WI38 (cell line): Measurements from ENCODE around the gene OR2V2.

Experiments
- H3K4me3 ChIP-seq: 2 replicates; pipeline ENCODE4 v1.5.1; 2011; ENCODE audit warnings: low read depth, mild to moderate bottlenecking, control low read depth, low read length
- TF ChIP-seq, protein P1 (sequence below): IDR thresholded peaks from 2 replicates; pipeline ENCODE4 v1.5.1; 2012; ENCODE audit warnings: low read depth, mild to moderate bottlenecking, control low read depth, low read length

The OR2V2 gene

DNA sequence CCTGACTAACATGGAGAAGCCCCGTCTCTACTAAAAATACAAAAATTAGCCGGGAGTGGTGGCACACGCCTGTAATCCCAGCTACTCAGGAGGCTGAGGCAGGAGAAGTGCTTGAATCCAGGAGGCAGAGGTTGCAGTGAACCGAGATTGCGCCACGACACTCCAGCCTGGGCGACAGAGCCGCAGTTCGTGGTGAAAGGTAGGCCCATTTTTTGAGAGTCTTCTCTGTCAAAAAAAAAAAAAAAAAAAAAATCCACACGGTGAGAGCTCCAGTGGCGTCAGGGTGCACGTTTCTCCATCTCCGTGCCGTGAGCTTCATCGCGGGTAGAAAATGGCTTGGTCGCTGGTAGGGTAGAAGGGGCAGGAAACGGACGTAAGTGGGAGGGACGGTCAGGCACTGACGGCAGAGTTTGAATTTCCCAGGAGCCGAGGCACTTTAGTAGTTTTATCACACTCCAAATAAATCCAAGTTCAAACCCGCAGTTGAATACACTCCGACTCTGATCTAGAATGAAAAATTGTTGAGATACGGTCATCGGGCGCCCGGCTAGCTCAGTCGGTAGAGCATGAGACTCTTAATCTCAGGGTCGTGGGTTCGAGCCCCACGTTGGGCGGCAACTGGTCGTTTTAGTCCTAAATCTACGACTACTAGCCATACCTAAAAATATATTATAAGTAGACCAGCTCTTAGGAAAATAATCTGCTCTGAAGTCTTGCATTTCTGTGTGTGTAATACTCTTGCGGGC, 60.0 kb downstream of the OR2V2 start:
- TF ChIP-seq, protein P1, sequence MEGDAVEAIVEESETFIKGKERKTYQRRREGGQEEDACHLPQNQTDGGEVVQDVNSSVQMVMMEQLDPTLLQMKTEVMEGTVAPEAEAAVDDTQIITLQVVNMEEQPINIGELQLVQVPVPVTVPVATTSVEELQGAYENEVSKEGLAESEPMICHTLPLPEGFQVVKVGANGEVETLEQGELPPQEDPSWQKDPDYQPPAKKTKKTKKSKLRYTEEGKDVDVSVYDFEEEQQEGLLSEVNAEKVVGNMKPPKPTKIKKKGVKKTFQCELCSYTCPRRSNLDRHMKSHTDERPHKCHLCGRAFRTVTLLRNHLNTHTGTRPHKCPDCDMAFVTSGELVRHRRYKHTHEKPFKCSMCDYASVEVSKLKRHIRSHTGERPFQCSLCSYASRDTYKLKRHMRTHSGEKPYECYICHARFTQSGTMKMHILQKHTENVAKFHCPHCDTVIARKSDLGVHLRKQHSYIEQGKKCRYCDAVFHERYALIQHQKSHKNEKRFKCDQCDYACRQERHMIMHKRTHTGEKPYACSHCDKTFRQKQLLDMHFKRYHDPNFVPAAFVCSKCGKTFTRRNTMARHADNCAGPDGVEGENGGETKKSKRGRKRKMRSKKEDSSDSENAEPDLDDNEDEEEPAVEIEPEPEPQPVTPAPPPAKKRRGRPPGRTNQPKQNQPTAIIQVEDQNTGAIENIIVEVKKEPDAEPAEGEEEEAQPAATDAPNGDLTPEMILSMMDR, result no peak

DNA sequence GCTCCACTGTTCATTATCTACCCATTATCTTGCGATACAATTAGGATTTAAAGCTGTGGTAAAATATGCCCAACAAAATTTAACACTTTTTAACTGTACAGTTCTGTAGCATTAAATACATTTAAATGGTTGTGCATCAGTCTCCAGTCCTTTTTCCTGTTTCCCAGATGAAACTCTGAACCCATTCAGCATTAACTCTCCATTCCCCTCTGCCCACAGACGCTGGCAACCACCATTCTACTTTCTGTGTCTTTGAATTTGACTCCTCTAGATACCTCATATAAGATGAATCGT, 60.5 kb downstream of the OR2V2 start:
- no peak overlapping the region for H3K4me3 ChIP-seq

More for the DNA sequence above, 60.0 kb downstream of the OR2V2 start:
- H3K4me3 ChIP-seq, result peak overlapping the region; percentile 66

More for the DNA sequence above, 60.5 kb downstream of the OR2V2 start:
- TF ChIP-seq, protein P1, result no peak
